ENCODE results near the gene LRRC28.

The LRRC28 gene

GRCh38 chr15:99437315-99438223 is 186.3 kb downstream of the LRRC28 start:
- H3K4me1 ChIP-seq (ENCODE audit: control insufficient read depth, insufficient read depth, low read length), result peaks cover 3% of the 10 kb centered on the region
- H3K9ac ChIP-seq (ENCODE audit: low read depth, low read length), result no peak overlapping the region
- H3K9me3 ChIP-seq (ENCODE audit: control insufficient read depth, insufficient read depth, low read length), result no peaks in the 10 kb centered on the region
- no peak overlapping the region for H3K4me3 ChIP-seq (ENCODE audit: low read depth, low read length)
- no peaks in the 10 kb centered on the region for H3K27me3 ChIP-seq (ENCODE audit: control insufficient read depth, insufficient read depth, low read length)
- no peaks in the 10 kb centered on the region for H3K36me3 ChIP-seq (ENCODE audit: control insufficient read depth, insufficient read depth, low read length)

- H3K27me3 ChIP-seq (ENCODE audit: control insufficient read depth, insufficient read depth, low read length), result no peaks in the 10 kb centered on the region
- H3K4me3 ChIP-seq (ENCODE audit: low read depth, low read length), result no peak overlapping the region
- H3K36me3 ChIP-seq (ENCODE audit: control insufficient read depth, insufficient read depth, low read length), result no peaks in the 10 kb centered on the region
- H3K4me1 ChIP-seq (ENCODE audit: control insufficient read depth, insufficient read depth, low read length), result peaks cover 3% of the 10 kb centered on the region
- no peak overlapping the region for H3K9ac ChIP-seq (ENCODE audit: low read depth, low read length)
- no peaks in the 10 kb centered on the region for H3K9me3 ChIP-seq (ENCODE audit: control insufficient read depth, insufficient read depth, low read length)
These were observed 186.9 kb downstream of the LRRC28 start for GRCh38 chr15:99438224-99438585.

- H3K27me3 ChIP-seq (ENCODE audit: control insufficient read depth, insufficient read depth, low read length), result no peaks in the 10 kb centered on the region
- no peak overlapping the region for H3K9ac ChIP-seq (ENCODE audit: low read depth, low read length)
- peaks cover 3% of the 10 kb centered on the region for H3K4me1 ChIP-seq (ENCODE audit: control insufficient read depth, insufficient read depth, low read length)
- no peaks in the 10 kb centered on the region for H3K36me3 ChIP-seq (ENCODE audit: control insufficient read depth, insufficient read depth, low read length)
- no peak overlapping the region for H3K4me3 ChIP-seq (ENCODE audit: low read depth, low read length)
- no peaks in the 10 kb centered on the region for H3K9me3 ChIP-seq (ENCODE audit: control insufficient read depth, insufficient read depth, low read length)
These were observed 187.6 kb downstream of the LRRC28 start for GRCh38 chr15:99438691-99439523.

DNA sequence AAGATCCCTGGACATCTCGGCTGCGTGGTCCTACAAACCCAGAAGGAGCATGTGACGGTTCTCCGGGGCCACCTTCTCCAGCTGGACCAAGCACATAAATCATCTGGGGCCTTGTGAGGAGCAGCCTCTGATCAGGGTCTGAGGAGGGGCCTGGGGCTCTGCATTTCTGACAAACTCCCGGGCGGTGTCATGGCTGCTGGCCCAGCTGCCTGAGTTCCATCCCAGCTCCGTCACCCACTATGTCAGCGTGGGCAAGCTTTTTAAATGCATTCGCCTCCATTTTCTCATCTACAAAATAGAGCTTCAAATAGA is 188.2 kb downstream of the LRRC28 start:
- H3K9me3 ChIP-seq (ENCODE audit: control insufficient read depth, insufficient read depth, low read length), result no peaks in the 10 kb centered on the region
- H3K36me3 ChIP-seq (ENCODE audit: control insufficient read depth, insufficient read depth, low read length), result no peaks in the 10 kb centered on the region
- peaks cover 3% of the 10 kb centered on the region for H3K4me1 ChIP-seq (ENCODE audit: control insufficient read depth, insufficient read depth, low read length)
- no peaks in the 10 kb centered on the region for H3K27me3 ChIP-seq (ENCODE audit: control insufficient read depth, insufficient read depth, low read length)
- no peak overlapping the region for H3K4me3 ChIP-seq (ENCODE audit: low read depth, low read length)
- no peak overlapping the region for H3K9ac ChIP-seq (ENCODE audit: low read depth, low read length)

DNA sequence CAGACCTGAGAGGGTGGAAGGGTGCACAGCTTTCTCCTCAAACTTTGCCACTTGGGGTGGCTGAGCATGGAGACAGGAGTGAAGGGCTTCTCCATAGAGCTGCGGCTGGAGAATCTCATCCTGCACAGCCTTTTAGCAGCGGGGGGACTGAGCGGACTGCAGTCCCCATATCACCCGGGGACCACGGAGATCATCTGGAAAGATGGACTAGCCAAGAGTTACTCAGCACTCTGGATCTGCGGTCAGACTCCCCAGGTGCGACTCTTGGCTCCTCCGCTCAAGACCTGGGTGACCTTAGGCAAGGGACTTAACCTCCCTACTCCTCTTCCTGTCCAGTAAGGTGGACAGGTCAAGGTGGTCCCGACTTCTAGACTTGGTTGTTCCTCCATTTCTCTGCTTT is 188.7 kb downstream of the LRRC28 start:
- Histone ChIP-seq H3K27me3 (ENCODE audit: control insufficient read depth, insufficient read depth, low read length) (no peaks in the 10 kb centered on the region), H3K9me3 (ENCODE audit: control insufficient read depth, insufficient read depth, low read length) (no peaks in the 10 kb centered on the region)

More for the DNA sequence above, 188.7 kb downstream of the LRRC28 start:
- H3K36me3 ChIP-seq (ENCODE audit: control insufficient read depth, insufficient read depth, low read length), result no peaks in the 10 kb centered on the region
- H3K4me1 ChIP-seq (ENCODE audit: control insufficient read depth, insufficient read depth, low read length), result peaks cover 3% of the 10 kb centered on the region
- H3K4me3 ChIP-seq (ENCODE audit: low read depth, low read length), result no peak overlapping the region
- no peak overlapping the region for H3K9ac ChIP-seq (ENCODE audit: low read depth, low read length)

Data from iPS-15b (cell line).